ENCODE data around the gene CBLB.

- no peak for TF ChIP-seq CTCF (tag by site-specific recombination; IDR thresholded peaks at IDR 0.05)
- TF ChIP-seq ZNF302 (tag by site-specific recombination; IDR thresholded peaks at IDR 0.05; ENCODE audit: low read depth): no peak
- no peak for TF ChIP-seq ZNF24 (tag by site-specific recombination; IDR thresholded peaks at IDR 0.05)
Measured at GRCh38 chr3:105619651-105620050, 249.2 kb downstream of the CBLB start.

Measured in HEK293 (cell line).